ENCODE measurements around the gene CD72. TPM values are rescaled to one million over a fixed set of nuclear protein-coding genes. Genes with fewer than 3 reads are reported as not detected.

Gene CD72
- total RNA-seq, 1 donor: 2.9 TPM

DNA sequence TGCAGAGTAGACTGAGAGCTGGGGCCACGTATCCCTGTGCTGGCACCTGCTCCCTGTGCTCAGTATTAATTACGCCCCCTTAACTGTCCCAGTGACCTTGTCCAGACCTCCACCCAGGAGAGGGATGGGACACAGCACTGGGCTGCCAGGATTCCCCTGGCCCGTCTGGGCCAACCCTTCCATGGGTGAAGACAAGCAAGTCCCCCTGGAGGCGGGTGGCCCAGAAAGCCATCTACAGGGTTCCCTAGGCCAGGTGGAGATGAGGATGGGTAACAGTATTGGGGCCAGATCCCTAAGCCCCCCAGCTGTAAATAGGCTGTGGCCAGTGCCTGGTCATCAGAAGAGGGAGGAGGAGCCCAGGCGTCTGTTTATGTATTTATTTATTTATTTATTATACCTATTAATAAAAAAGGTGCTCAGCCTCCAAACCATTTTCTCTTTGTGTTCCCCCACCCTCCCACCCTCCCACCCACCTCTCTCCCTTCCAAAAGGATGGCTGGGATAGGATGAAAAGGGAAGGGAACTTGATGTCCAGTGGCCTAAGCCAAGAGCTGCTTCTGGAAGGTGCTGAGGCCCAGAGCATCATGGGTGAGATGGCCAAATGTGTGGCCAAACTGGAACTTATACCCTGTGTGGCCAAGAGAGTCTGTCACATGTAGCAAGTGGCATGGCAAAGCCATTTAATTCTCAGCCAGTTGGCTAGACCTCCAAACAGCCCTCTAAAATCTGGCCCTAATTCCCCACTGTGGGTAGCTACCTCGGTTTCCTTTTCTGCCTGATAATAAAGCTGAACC lies 56.5 kb downstream of the CD72 start:
- Histone ChIP-seq H2AFZ (ENCODE audit: low read length) (no peak overlapping the region), H3K4me2 (ENCODE audit: insufficient read depth, low read length) (no peak overlapping the region), H3K4me1 (ENCODE audit: insufficient read depth, low read length) (peaks cover 27% of the 10 kb centered on the region), H3K79me2 (ENCODE audit: insufficient read depth, low read length) (peaks cover 12% of the 10 kb centered on the region), H3K27me3 (ENCODE audit: insufficient read depth, low read length) (no peaks in the 10 kb centered on the region), H3K36me3 (ENCODE audit: insufficient read depth, low read length) (peaks cover 57% of the 10 kb centered on the region), H3K9me3 (ENCODE audit: low read depth, low read length) (no peaks in the 10 kb centered on the region), H3K4me3 (ENCODE audit: insufficient read depth, low read length) (no peak overlapping the region), H3K27ac (ENCODE audit: low read depth, low read length) (no peak overlapping the region), H4K20me1 (ENCODE audit: insufficient read depth, low read length) (no peaks in the 10 kb centered on the region)
- peak; percentile 34 for DNase-seq (ENCODE audit: insufficient read length, low spot score, missing footprints)
- TF ChIP-seq, protein P1, sequence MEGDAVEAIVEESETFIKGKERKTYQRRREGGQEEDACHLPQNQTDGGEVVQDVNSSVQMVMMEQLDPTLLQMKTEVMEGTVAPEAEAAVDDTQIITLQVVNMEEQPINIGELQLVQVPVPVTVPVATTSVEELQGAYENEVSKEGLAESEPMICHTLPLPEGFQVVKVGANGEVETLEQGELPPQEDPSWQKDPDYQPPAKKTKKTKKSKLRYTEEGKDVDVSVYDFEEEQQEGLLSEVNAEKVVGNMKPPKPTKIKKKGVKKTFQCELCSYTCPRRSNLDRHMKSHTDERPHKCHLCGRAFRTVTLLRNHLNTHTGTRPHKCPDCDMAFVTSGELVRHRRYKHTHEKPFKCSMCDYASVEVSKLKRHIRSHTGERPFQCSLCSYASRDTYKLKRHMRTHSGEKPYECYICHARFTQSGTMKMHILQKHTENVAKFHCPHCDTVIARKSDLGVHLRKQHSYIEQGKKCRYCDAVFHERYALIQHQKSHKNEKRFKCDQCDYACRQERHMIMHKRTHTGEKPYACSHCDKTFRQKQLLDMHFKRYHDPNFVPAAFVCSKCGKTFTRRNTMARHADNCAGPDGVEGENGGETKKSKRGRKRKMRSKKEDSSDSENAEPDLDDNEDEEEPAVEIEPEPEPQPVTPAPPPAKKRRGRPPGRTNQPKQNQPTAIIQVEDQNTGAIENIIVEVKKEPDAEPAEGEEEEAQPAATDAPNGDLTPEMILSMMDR (IDR thresholded peaks at IDR 0.05; ENCODE audit: extremely low read depth, low read depth, low read length): no peak

DNA sequence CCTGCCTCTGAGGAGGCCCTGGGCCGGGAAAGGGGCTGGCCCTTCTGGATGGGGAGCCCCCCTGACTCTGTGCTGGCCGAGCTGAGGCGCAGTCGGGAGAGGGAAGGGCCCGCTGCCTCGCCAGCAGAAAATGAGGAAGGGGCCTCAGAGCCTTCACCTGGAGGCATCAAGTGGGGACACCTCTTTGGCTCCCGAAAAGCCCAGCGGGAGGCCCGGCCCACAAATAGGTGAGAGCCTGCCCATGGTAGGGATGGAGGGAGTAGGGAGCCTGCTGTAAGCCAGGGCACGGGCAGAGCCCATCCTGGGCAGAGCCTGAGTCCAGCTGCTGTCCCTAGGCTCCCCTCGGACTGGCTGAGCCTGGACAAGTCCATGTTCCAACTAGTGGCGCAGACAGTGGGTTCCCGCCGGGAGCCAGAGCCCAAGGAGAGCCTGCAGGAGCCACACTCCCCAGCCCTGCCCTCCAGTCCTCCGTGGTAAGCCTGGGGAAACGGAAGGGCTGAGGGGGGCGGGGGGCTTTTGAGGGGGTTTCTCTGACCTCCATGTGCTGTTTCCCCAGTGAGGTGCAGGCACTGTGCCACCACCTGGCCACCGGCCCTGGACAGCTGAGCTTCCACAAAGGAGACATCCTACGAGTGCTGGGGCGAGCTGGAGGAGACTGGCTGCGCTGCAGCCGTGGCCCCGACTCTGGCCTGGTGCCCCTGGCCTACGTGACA lies 57.4 kb downstream of the CD72 start:
- Histone ChIP-seq H2AFZ (ENCODE audit: low read length) (no peak overlapping the region), H3K27me3 (ENCODE audit: insufficient read depth, low read length) (no peaks in the 10 kb centered on the region), H4K20me1 (ENCODE audit: insufficient read depth, low read length) (peaks cover 4% of the 10 kb centered on the region), H3K4me3 (ENCODE audit: insufficient read depth, low read length) (no peak overlapping the region), H3K4me1 (ENCODE audit: insufficient read depth, low read length) (peaks cover 22% of the 10 kb centered on the region), H3K79me2 (ENCODE audit: insufficient read depth, low read length) (peaks cover 19% of the 10 kb centered on the region), H3K36me3 (ENCODE audit: insufficient read depth, low read length) (peaks cover 66% of the 10 kb centered on the region), H3K4me2 (ENCODE audit: insufficient read depth, low read length) (no peak overlapping the region), H3K9me3 (ENCODE audit: low read depth, low read length) (no peaks in the 10 kb centered on the region), H3K27ac (ENCODE audit: low read depth, low read length) (no peak overlapping the region)
- DNase-seq (ENCODE audit: insufficient read length, low spot score, missing footprints): peak; percentile 68
- TF ChIP-seq, protein P1 (IDR thresholded peaks at IDR 0.05; ENCODE audit: extremely low read depth, low read depth, low read length): no peak

Small RNAs within 50 kb of the gene (small RNA-seq; reads per million reads assigned to genes)
- gene MIR4667 (0.30 reads per million), gene RMRP (not detected), gene RPS29P17 (not detected)

Other genes starting within 250 kb of the CD72 start
- 25.0 and 28.6 TPM in 2 replicates for gene RUSC2, start 128.3 kb downstream of the CD72 start, total RNA-seq
- 18.5 and 18.6 TPM in 2 replicates for gene TESK1, start 13.2 kb downstream of the CD72 start, total RNA-seq
- 0.36 TPM in 1 of 2 replicates, not detected in the other for gene SIT1, start 32.5 kb upstream of the CD72 start, total RNA-seq
- 88,726 and 110,601 TPM in 2 replicates for gene RMRP, start 39.6 kb upstream of the CD72 start, total RNA-seq
- gene CCDC107, start 39.9 kb upstream of the CD72 start, total RNA-seq: 10.6 and 15.6 TPM in 2 replicates
- gene ARHGEF39, start 46.8 kb upstream of the CD72 start, total RNA-seq: 0.36 and 0.88 TPM in 2 replicates
- not detected in 2 replicates for gene CA9, start 55.5 kb upstream of the CD72 start, total RNA-seq
- gene TPM2, start 71.5 kb upstream of the CD72 start, total RNA-seq: 911 and 946 TPM in 2 replicates
- gene TLN1, start 113.8 kb upstream of the CD72 start, total RNA-seq: 306 and 376 TPM in 2 replicates
- gene CREB3, start 114.3 kb upstream of the CD72 start, total RNA-seq: 56.6 and 64.8 TPM in 2 replicates
- 29.5 and 31.1 TPM in 2 replicates for gene GBA2, start 130.8 kb upstream of the CD72 start, total RNA-seq
- gene RGP1, start 130.9 kb upstream of the CD72 start, total RNA-seq: 16.5 and 18.5 TPM in 2 replicates
- not detected in 2 replicates for gene MSMP, start 135.9 kb upstream of the CD72 start, total RNA-seq
- 16.6 and 20.3 TPM in 2 replicates for gene NPR2, start 173.2 kb upstream of the CD72 start, total RNA-seq
- 0.88 and 2.2 TPM in 2 replicates for gene SPAG8, start 193.8 kb upstream of the CD72 start, total RNA-seq
- gene HINT2, start 196.6 kb upstream of the CD72 start, total RNA-seq: 17.0 and 17.4 TPM in 2 replicates
- gene FAM221B, start 210.3 kb upstream of the CD72 start, total RNA-seq: not detected in 2 replicates
- 2.1 and 2.5 TPM in 2 replicates for gene TMEM8B, start 210.8 kb upstream of the CD72 start, total RNA-seq

All from osteoblast (primary cell).